Measurements from ENCODE around the gene LCA5. TPM values are rescaled to one million over a fixed set of nuclear protein-coding genes. Genes with fewer than 3 reads are reported as not detected.
"Not testable (repeated sequence)": the region's sequence is repeated elsewhere in the genome, so short reads cannot be mapped to it uniquely, and the experiment has no call there.

LCA5 gene
- total RNA-seq (1 to 10 TPM; 7.6 to 8.8 TPM), polyA plus RNA-seq (1 to 10 TPM; 2.0 to 4.0 TPM)
- long read RNA-seq, donor 1, full-length matches to known transcripts = 11 of 27 reads
- long read RNA-seq, donor 1, partial matches to known transcripts = 12 of 27 reads
- long read RNA-seq, donor 1, other reads (novel, unspliced or antisense) = 4 of 27 reads
- long read RNA-seq, donor 2, full-length matches to known transcripts = 2 of 4 reads
- long read RNA-seq, donor 2, partial matches to known transcripts = 1 of 4 reads
- long read RNA-seq, donor 2, other reads (novel, unspliced or antisense) = 1 of 4 reads

- H3K36me3 ChIP-seq (ENCODE audit: control insufficient read depth in 1 of 2, insufficient read depth in 2 of 2, low read length in 1 of 2) = no peaks in the 10 kb centered on the region
- DNase-seq = peak; percentile 95
- ATAC-seq (ENCODE audit: low FRiP score) = peak; percentile 99
- no peaks in the 10 kb centered on the region for H3K9me3 ChIP-seq (ENCODE audit: control insufficient read depth, low read length)
- peak within 1 kb of the TSS; percentile 80 to 89 for H3K4me3 ChIP-seq (ENCODE audit: low read length in 2 of 2)
- H3K27me3 ChIP-seq (ENCODE audit: control insufficient read depth in 1 of 2, insufficient read depth in 2 of 2, low read length in 1 of 2) = no peaks in the 10 kb centered on the region
- H3K4me1 ChIP-seq (ENCODE audit: control insufficient read depth in 1 of 2, insufficient read depth in 2 of 2, low read length in 2 of 2) = peaks cover 0 to 3% of the 10 kb centered on the region in 2 donors
- 0% methylated on average over 56 of the region's 56 CpGs for WGBS, 2 donors
- H3K27ac ChIP-seq (ENCODE audit: low read depth in 1 of 2, low read length in 2 of 2) = peak within 1 kb of the TSS; percentile 40 to 95
- intact Hi-C loops (cut with DNase I) = loop anchor here (2.0 to 10.0 kb wide), 4 partner anchors 302 to 462 kb away; partner anchors contain the start of genes HMGN3 (in 2 of the 2) and PHIP (in 2 of the 2)
These were observed at the start of gene LCA5 for GRCh38 chr6:79536954-79537747. Gene LCA5, minus strand, starts transcription at chr6:79537430. Its CDS starts 18,536 bp downstream, at chr6:79518894.

- DNase-seq = no peak
- H3K36me3 ChIP-seq (ENCODE audit: control insufficient read depth in 1 of 2, insufficient read depth in 2 of 2, low read length in 1 of 2) = no peaks in the 10 kb centered on the region
- no peaks in the 10 kb centered on the region for H3K27me3 ChIP-seq (ENCODE audit: control insufficient read depth in 1 of 2, insufficient read depth in 2 of 2, low read length in 1 of 2)
- no peak overlapping the region for H3K4me3 ChIP-seq (ENCODE audit: low read length in 2 of 2)
- no peak overlapping the region for H3K27ac ChIP-seq (ENCODE audit: low read depth in 1 of 2, low read length in 2 of 2)
- H3K4me1 ChIP-seq (ENCODE audit: control insufficient read depth in 1 of 2, insufficient read depth in 2 of 2, low read length in 2 of 2) = no peaks in the 10 kb centered on the region
- peaks cover 1% of the 10 kb centered on the region for H3K9me3 ChIP-seq (ENCODE audit: control insufficient read depth, low read length)
- intact Hi-C loops (cut with DNase I) = no loop called here
- no peak for ATAC-seq (ENCODE audit: low FRiP score)
These were observed 49.3 kb upstream of the LCA5 start for GRCh38 chr6:79586548-79586947.

- 69 to 73% methylated on average over 2 of the region's 2 CpGs for WGBS, 2 donors
- no peaks in the 10 kb centered on the region for H3K4me1 ChIP-seq (ENCODE audit: control insufficient read depth in 1 of 2, insufficient read depth in 2 of 2, low read length in 2 of 2)
- no peak overlapping the region for H3K27ac ChIP-seq (ENCODE audit: low read depth in 1 of 2, low read length in 2 of 2)
- no peaks in the 10 kb centered on the region for H3K27me3 ChIP-seq (ENCODE audit: control insufficient read depth in 1 of 2, insufficient read depth in 2 of 2, low read length in 1 of 2)
- no peak overlapping the region for H3K4me3 ChIP-seq (ENCODE audit: low read length in 2 of 2)
- H3K9me3 ChIP-seq (ENCODE audit: control insufficient read depth, low read length) = peaks cover 1% of the 10 kb centered on the region
- no peaks in the 10 kb centered on the region for H3K36me3 ChIP-seq (ENCODE audit: control insufficient read depth in 1 of 2, insufficient read depth in 2 of 2, low read length in 1 of 2)
- ATAC-seq (ENCODE audit: low FRiP score) (no peak), DNase-seq (no peak)
- intact Hi-C loops (cut with DNase I) = no loop called here
These were observed 47.1 kb upstream of the LCA5 start for GRCh38 chr6:79584332-79584731.

- H3K4me1 ChIP-seq (ENCODE audit: control insufficient read depth in 1 of 2, insufficient read depth in 2 of 2, low read length in 2 of 2); H3K4me3 ChIP-seq (ENCODE audit: low read length in 2 of 2); H3K36me3 ChIP-seq (ENCODE audit: control insufficient read depth in 1 of 2, insufficient read depth in 2 of 2, low read length in 1 of 2); H3K27me3 ChIP-seq (ENCODE audit: control insufficient read depth in 1 of 2, insufficient read depth in 2 of 2, low read length in 1 of 2); ATAC-seq (ENCODE audit: low FRiP score); H3K27ac ChIP-seq (ENCODE audit: low read depth in 1 of 2, low read length in 2 of 2); DNase-seq; H3K9me3 ChIP-seq (ENCODE audit: control insufficient read depth, low read length): not testable (repeated sequence)
- intact Hi-C loops (cut with DNase I) = loop anchor here in 1 of 2 donors (10.0 kb wide), 1 partner anchor 97 kb away; no protein-coding TSS in a partner anchor
- 86 to 91% methylated on average over 6 of the region's 6 CpGs for WGBS, 2 donors
These were observed 40.7 kb upstream of the LCA5 start for GRCh38 chr6:79577926-79578325.

- intact Hi-C loops (cut with DNase I) = loop anchor here (5.0 to 10.0 kb wide), 2 partner anchors 100 to 138 kb away; no protein-coding TSS in a partner anchor
- Histone ChIP-seq H3K9me3 (ENCODE audit: control insufficient read depth, low read length) (no peaks in the 10 kb centered on the region), H3K36me3 (ENCODE audit: control insufficient read depth in 1 of 2, insufficient read depth in 2 of 2, low read length in 1 of 2) (no peaks in the 10 kb centered on the region), H3K27me3 (ENCODE audit: control insufficient read depth in 1 of 2, insufficient read depth in 2 of 2, low read length in 1 of 2) (no peaks in the 10 kb centered on the region), H3K27ac (ENCODE audit: low read depth in 1 of 2, low read length in 2 of 2) (no peak overlapping the region), H3K4me1 (ENCODE audit: control insufficient read depth in 1 of 2, insufficient read depth in 2 of 2, low read length in 2 of 2) (no peaks in the 10 kb centered on the region), H3K4me3 (ENCODE audit: low read length in 2 of 2) (no peak overlapping the region)
- no peak for DNase-seq
- 88 to 99% methylated on average over 1 of the region's 1 CpG for WGBS, 2 donors
- ATAC-seq (ENCODE audit: low FRiP score) = no peak
These were observed 37.5 kb upstream of the LCA5 start for GRCh38 chr6:79574630-79575225.

GRCh38 chr6:79574174-79574573 lies 36.9 kb upstream of the LCA5 start:
- Histone ChIP-seq H3K4me1 (ENCODE audit: control insufficient read depth in 1 of 2, insufficient read depth in 2 of 2, low read length in 2 of 2) (no peaks in the 10 kb centered on the region), H3K4me3 (ENCODE audit: low read length in 2 of 2) (no peak overlapping the region), H3K9me3 (ENCODE audit: control insufficient read depth, low read length) (no peaks in the 10 kb centered on the region), H3K27ac (ENCODE audit: low read depth in 1 of 2, low read length in 2 of 2) (no peak overlapping the region), H3K27me3 (ENCODE audit: control insufficient read depth in 1 of 2, insufficient read depth in 2 of 2, low read length in 1 of 2) (no peaks in the 10 kb centered on the region), H3K36me3 (ENCODE audit: control insufficient read depth in 1 of 2, insufficient read depth in 2 of 2, low read length in 1 of 2) (no peaks in the 10 kb centered on the region)
- intact Hi-C loops (cut with DNase I) = loop anchor here (5.0 to 10.0 kb wide), 2 partner anchors 101 to 138 kb away; no protein-coding TSS in a partner anchor
- WGBS, 2 donors = 85 to 97% methylated on average over 1 of the region's 1 CpG
- ATAC-seq (ENCODE audit: low FRiP score) (no peak), DNase-seq (no peak)

GRCh38 chr6:79571030-79571367 lies 33.8 kb upstream of the LCA5 start:
- intact Hi-C loops (cut with DNase I) = loop anchor here (5.0 to 10.0 kb wide), 2 partner anchors 104 to 141 kb away; no protein-coding TSS in a partner anchor
- whole genome bisulfite sequencing, 2 donors = 36 to 40% methylated on average over 2 of the region's 2 CpGs
- DNase-seq = no peak
- H3K27ac ChIP-seq (ENCODE audit: low read depth in 1 of 2, low read length in 2 of 2) = no peak overlapping the region
- no peaks in the 10 kb centered on the region for H3K9me3 ChIP-seq (ENCODE audit: control insufficient read depth, low read length)
- no peaks in the 10 kb centered on the region for H3K27me3 ChIP-seq (ENCODE audit: control insufficient read depth in 1 of 2, insufficient read depth in 2 of 2, low read length in 1 of 2)
- no peak for ATAC-seq (ENCODE audit: low FRiP score)
- H3K4me3 ChIP-seq (ENCODE audit: low read length in 2 of 2) = peak overlapping the region; percentile 30 to 34
- no peaks in the 10 kb centered on the region for H3K4me1 ChIP-seq (ENCODE audit: control insufficient read depth in 1 of 2, insufficient read depth in 2 of 2, low read length in 2 of 2)
- no peaks in the 10 kb centered on the region for H3K36me3 ChIP-seq (ENCODE audit: control insufficient read depth in 1 of 2, insufficient read depth in 2 of 2, low read length in 1 of 2)

GRCh38 chr6:79570129-79571029 lies 33.1 kb upstream of the LCA5 start:
- Histone ChIP-seq H3K4me1 (ENCODE audit: control insufficient read depth in 1 of 2, insufficient read depth in 2 of 2, low read length in 2 of 2) (no peaks in the 10 kb centered on the region), H3K9me3 (ENCODE audit: control insufficient read depth, low read length) (no peaks in the 10 kb centered on the region), H3K36me3 (ENCODE audit: control insufficient read depth in 1 of 2, insufficient read depth in 2 of 2, low read length in 1 of 2) (no peaks in the 10 kb centered on the region), H3K4me3 (ENCODE audit: low read length in 2 of 2) (peak overlapping the region; percentile 30 to 34), H3K27ac (ENCODE audit: low read depth in 1 of 2, low read length in 2 of 2) (no peak overlapping the region), H3K27me3 (ENCODE audit: control insufficient read depth in 1 of 2, insufficient read depth in 2 of 2, low read length in 1 of 2) (no peaks in the 10 kb centered on the region)
- intact Hi-C loops (cut with DNase I) = loop anchor here (5.0 to 10.0 kb wide), 2 partner anchors 104 to 142 kb away; no protein-coding TSS in a partner anchor
- DNase-seq = no peak
- 19% methylated on average over 3 of the region's 3 CpGs for WGBS, 2 donors
- ATAC-seq (ENCODE audit: low FRiP score) = peak; percentile 63
